Activated CD4-positive, alpha-beta memory T cell treated with anti-CD3 and anti-CD28 coated beads, Interleukin-2, amount 10 ng/mL, durations not matched to agents 7 days and 5 days (primary cell): ENCODE results near the gene TNNI3K. TPM values are rescaled to one million over a fixed set of nuclear protein-coding genes. Genes with fewer than 3 reads are reported as not detected.

Experiments used
- CTCF ChIA-PET: fragments of 350-600 bp; sonication (Branson Sonifier 250); formaldehyde crosslinking; loops from one replicate; lab custom pipeline; 2021; ENCODE audit warnings: antibody characterized with exemption, inconsistent platforms; lab: Charles Lee
- POLR2A ChIA-PET: fragments of 350-600 bp; sonication (Branson Sonifier 250); formaldehyde crosslinking; loops from one replicate; lab custom pipeline; 2021; ENCODE audit warnings: antibody characterized with exemption; lab: Charles Lee
- DNase-seq: peaks from one replicate; pipeline ENCODE4 v3.0.0-alpha.2; 2020
- H3K27ac Mint-ChIP-seq: one replicate; pipeline ENCODE4 v1.8.0; 2021; ENCODE audit warnings: mild to moderate bottlenecking, mixed read lengths
- H3K27me3 Mint-ChIP-seq: one replicate; pipeline ENCODE4 v1.8.0; 2021; ENCODE audit warnings: mixed read lengths
- H3K36me3 Mint-ChIP-seq: one replicate; pipeline ENCODE4 v1.8.0; 2021; ENCODE audit warnings: low read depth, mixed read lengths
- H3K4me1 Mint-ChIP-seq: one replicate; pipeline ENCODE4 v1.8.0; 2021; ENCODE audit warnings: mixed read lengths
- H3K4me3 Mint-ChIP-seq: one replicate; pipeline ENCODE4 v1.8.0; 2021; ENCODE audit warnings: mild to moderate bottlenecking, mixed read lengths
- H3K9me3 Mint-ChIP-seq: one replicate; pipeline ENCODE4 v1.8.0; 2021; ENCODE audit warnings: mixed read lengths
- total RNA-seq, 2 experiments: library from RNA; stranded (reverse); gene quantifications; one replicate each; pipeline ENCODE4 v1.2.3, GENCODE V29; 2021

Gene TNNI3K
- total RNA-seq, 2 experiments from 2014 or later, result 0.43 TPM; not detected in 1

DNA sequence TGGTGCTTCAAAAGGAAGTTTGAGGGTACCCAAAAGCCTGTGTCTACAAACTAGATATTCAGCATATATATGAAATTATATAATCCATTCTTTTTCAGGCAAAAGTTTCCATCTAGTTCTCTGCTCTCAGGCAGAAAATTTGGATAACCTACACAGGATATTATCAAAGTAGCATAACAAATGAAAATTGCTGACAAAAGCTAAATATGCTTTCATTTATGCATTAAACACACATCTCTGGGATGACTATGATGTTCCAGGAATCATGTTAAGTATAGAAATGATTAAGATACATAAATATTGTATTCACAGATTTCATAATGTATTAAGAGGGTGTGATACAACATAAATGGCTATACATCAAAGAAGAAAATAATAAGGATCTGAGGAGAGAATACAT lies 184.4 kb downstream of the TNNI3K start:
- Mint-ChIP-seq H3K9me3 (no peaks in the 10 kb centered on the region), H3K27me3 (no peaks in the 10 kb centered on the region), H3K27ac (no peak overlapping the region), H3K4me1 (no peaks in the 10 kb centered on the region), H3K36me3 (no peaks in the 10 kb centered on the region), H3K4me3 (no peak overlapping the region)
- no peak for DNase-seq
- ChIA-PET CTCF (no interaction called here), POLR2A (no interaction called here)

DNA sequence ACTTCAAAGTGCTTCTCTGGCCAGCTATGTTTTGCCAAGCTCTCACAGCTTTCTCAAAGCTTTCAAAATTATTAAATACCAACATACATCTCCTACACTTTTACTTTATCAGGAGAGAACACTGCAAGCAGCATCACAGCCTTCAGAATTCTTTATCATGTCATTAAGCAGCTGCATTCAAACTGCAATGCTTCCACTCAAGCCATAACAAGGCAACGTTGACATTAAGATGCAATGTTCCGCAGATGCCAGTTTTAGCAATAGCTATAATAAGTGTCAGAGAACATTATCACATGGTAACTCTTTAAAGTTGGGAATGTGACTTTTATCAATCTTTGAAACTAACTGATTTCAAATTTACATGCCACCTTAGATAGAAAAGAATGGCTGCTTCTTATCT lies 185.3 kb downstream of the TNNI3K start:
- Mint-ChIP-seq H3K36me3 (no peaks in the 10 kb centered on the region), H3K4me1 (no peaks in the 10 kb centered on the region), H3K9me3 (no peaks in the 10 kb centered on the region), H3K27me3 (no peaks in the 10 kb centered on the region), H3K27ac (no peak overlapping the region), H3K4me3 (no peak overlapping the region)
- ChIA-PET POLR2A (no interaction called here), CTCF (no interaction called here)
- DNase-seq, result no peak

GRCh38 chr1:74422421-74423292 lies 187.5 kb downstream of the TNNI3K start:
- H3K27me3 Mint-ChIP-seq, result no peaks in the 10 kb centered on the region
- H3K27ac Mint-ChIP-seq, result no peak overlapping the region
- ChIA-PET CTCF (no interaction called here), POLR2A (no interaction called here)
- no peaks in the 10 kb centered on the region for H3K4me1 Mint-ChIP-seq
- no peak overlapping the region for H3K4me3 Mint-ChIP-seq
- no peaks in the 10 kb centered on the region for H3K36me3 Mint-ChIP-seq
- no peak for DNase-seq
- no peaks in the 10 kb centered on the region for H3K9me3 Mint-ChIP-seq

DNA sequence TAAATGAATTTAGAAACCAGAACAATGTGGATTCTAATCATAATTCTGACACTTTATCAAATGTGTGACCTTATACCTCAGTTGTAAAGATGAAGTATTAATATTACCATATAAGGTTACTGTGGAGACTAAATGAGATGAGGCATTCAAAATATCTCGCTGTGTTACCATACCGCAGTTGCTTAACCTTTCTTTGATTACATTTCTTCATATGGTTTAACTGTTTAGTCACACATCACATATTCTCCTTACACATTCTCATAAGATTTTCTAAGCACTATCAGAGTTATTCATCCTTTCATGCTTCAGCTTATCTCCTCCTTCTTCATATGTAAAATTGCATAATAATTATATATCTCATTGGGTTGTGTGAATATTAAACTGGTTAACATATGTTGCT lies 188.3 kb downstream of the TNNI3K start:
- CTCF ChIA-PET, result no interaction called here
- DNase-seq, result no peak
- Mint-ChIP-seq H3K27ac (no peak overlapping the region), H3K9me3 (no peaks in the 10 kb centered on the region), H3K4me1 (no peaks in the 10 kb centered on the region), H3K27me3 (no peaks in the 10 kb centered on the region), H3K4me3 (no peak overlapping the region), H3K36me3 (no peaks in the 10 kb centered on the region)
- POLR2A ChIA-PET, result no interaction called here

- Mint-ChIP-seq H3K36me3 (no peaks in the 10 kb centered on the region), H3K27me3 (no peaks in the 10 kb centered on the region), H3K27ac (no peak overlapping the region), H3K4me3 (no peak overlapping the region), H3K9me3 (no peaks in the 10 kb centered on the region), H3K4me1 (no peaks in the 10 kb centered on the region)
- ChIA-PET POLR2A (no interaction called here), CTCF (interaction anchor here (0.6 to 0.8 kb wide), 2 partner anchors 308 to 603 kb away, joined by 3 read pairs; no protein-coding TSS in a partner anchor)
- DNase-seq, result no peak
Measured at GRCh38 chr1:74425676-74426075, 190.5 kb downstream of the TNNI3K start.

DNA sequence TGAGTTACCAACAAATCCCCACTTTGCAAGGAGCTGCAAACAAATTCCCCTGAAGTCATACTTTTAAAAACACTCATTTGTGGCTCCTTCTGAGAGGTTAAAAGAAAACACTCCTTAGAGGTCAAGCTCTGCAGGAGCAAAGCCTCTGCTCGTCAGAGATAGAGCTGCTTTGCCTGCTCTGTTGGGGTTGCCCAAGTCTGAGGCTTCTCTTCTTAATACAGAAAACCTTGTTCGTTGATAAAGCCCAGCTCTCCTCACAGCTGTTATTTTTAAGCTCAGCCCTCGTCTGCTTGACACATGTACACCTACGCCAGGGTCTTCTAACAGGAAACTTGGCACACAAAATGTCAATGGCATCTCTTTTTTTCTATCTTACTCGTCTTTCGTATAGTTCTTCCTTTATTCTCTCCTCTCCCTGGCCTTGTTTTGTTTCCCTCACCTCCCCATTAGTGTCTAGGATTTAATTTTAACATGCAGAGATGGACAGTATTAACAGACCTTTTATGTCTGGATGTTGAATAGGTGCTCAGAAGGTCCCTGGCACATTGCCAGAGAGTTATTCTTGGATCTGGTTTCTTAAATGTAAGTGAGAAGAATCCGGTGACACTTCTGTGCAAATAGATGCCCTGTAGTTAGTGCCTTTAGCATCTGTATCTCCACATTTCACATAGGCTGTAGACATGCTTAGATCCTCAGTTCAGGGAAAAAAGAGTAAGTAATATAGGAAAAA lies 191.2 kb downstream of the TNNI3K start:
- CTCF ChIA-PET, result interaction anchor here (0.8 kb wide), 1 partner anchor 307 kb away, joined by 3 read pairs; no protein-coding TSS in a partner anchor
- Mint-ChIP-seq H3K4me1 (no peaks in the 10 kb centered on the region), H3K27ac (no peak overlapping the region), H3K9me3 (no peaks in the 10 kb centered on the region), H3K4me3 (no peak overlapping the region), H3K36me3 (no peaks in the 10 kb centered on the region), H3K27me3 (no peaks in the 10 kb centered on the region)
- POLR2A ChIA-PET, result no interaction called here
- DNase-seq, result no peak

DNA sequence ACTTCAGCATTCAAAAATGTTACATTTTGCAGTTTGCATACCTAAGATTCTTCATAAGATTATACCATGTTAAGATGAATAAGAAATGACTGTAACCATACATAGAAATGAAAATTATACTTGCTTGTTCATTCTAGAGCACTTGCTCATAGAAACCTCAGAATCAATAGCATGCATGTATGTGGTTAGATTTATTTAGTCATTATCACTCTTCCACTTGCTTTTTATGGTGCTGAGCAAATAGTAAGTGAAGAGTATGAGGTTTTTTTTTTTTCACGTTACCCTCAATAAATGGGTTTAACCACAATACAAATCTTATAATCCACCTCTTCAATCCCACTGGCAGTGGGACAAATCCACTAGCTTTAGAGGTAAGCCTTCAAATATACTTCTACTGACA lies 192.5 kb downstream of the TNNI3K start:
- POLR2A ChIA-PET, result no interaction called here
- Mint-ChIP-seq H3K4me3 (no peak overlapping the region), H3K27ac (no peak overlapping the region), H3K27me3 (no peaks in the 10 kb centered on the region), H3K4me1 (no peaks in the 10 kb centered on the region), H3K9me3 (no peaks in the 10 kb centered on the region), H3K36me3 (no peaks in the 10 kb centered on the region)
- DNase-seq, result no peak
- CTCF ChIA-PET, result no interaction called here

DNA sequence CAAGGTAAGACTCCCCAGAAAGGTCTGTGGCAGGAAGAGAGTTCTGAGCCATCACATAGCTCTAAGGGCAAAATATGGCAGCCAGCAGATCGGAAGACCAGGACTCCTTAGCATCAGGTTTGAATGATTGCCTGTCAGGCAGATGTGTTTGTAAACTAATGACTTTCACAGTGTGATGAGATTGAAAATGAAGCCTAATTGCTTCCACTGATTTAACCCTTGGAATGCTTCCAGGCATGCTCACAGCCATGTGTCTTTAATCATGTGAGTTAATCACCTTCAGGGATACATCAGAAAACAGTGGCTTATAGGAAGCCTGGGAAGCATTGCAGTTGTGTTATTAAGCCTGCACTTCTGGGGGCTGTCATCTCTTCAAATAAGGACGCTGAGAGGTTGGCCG lies 194.4 kb downstream of the TNNI3K start:
- H3K27ac Mint-ChIP-seq, result no peak overlapping the region
- no peaks in the 10 kb centered on the region for H3K27me3 Mint-ChIP-seq
- no peaks in the 10 kb centered on the region for H3K36me3 Mint-ChIP-seq
- H3K4me3 Mint-ChIP-seq, result no peak overlapping the region
- no peaks in the 10 kb centered on the region for H3K9me3 Mint-ChIP-seq
- H3K4me1 Mint-ChIP-seq, result no peaks in the 10 kb centered on the region
- ChIA-PET POLR2A (no interaction called here), CTCF (no interaction called here)
- DNase-seq, result no peak

- POLR2A ChIA-PET, result no interaction called here
Measured at GRCh38 chr1:74430342-74430934, 195.3 kb downstream of the TNNI3K start.

GRCh38 chr1:74431531-74431930 lies 196.3 kb downstream of the TNNI3K start:
- CTCF ChIA-PET, result no interaction called here
- no peaks in the 10 kb centered on the region for H3K9me3 Mint-ChIP-seq
- no peak overlapping the region for H3K27ac Mint-ChIP-seq
- H3K4me3 Mint-ChIP-seq, result no peak overlapping the region
- no peaks in the 10 kb centered on the region for H3K4me1 Mint-ChIP-seq
- H3K27me3 Mint-ChIP-seq, result no peaks in the 10 kb centered on the region
- no peaks in the 10 kb centered on the region for H3K36me3 Mint-ChIP-seq
- POLR2A ChIA-PET, result no interaction called here
- DNase-seq, result no peak

More at GRCh38 chr1:74430342-74430934, 195.3 kb downstream of the TNNI3K start:
- Mint-ChIP-seq H3K36me3 (no peaks in the 10 kb centered on the region), H3K27me3 (no peaks in the 10 kb centered on the region), H3K27ac (no peak overlapping the region), H3K4me3 (no peak overlapping the region), H3K4me1 (no peaks in the 10 kb centered on the region), H3K9me3 (no peaks in the 10 kb centered on the region)
- no peak for DNase-seq
- CTCF ChIA-PET, result no interaction called here

GRCh38 chr1:74432325-74432724 lies 197.1 kb downstream of the TNNI3K start:
- Mint-ChIP-seq H3K4me3 (no peak overlapping the region), H3K36me3 (no peaks in the 10 kb centered on the region), H3K27ac (no peak overlapping the region), H3K27me3 (no peaks in the 10 kb centered on the region), H3K9me3 (no peaks in the 10 kb centered on the region), H3K4me1 (no peaks in the 10 kb centered on the region)
- POLR2A ChIA-PET, result no interaction called here
- no peak for DNase-seq
- CTCF ChIA-PET, result no interaction called here

GRCh38 chr1:74434321-74434720 lies 199.1 kb downstream of the TNNI3K start:
- ChIA-PET CTCF (no interaction called here), POLR2A (no interaction called here)
- H3K27ac Mint-ChIP-seq, result no peak overlapping the region
- H3K36me3 Mint-ChIP-seq, result no peaks in the 10 kb centered on the region
- H3K4me3 Mint-ChIP-seq, result no peak overlapping the region
- DNase-seq, result no peak
- no peaks in the 10 kb centered on the region for H3K27me3 Mint-ChIP-seq
- H3K9me3 Mint-ChIP-seq, result no peaks in the 10 kb centered on the region
- no peaks in the 10 kb centered on the region for H3K4me1 Mint-ChIP-seq

GRCh38 chr1:74436078-74436477 lies 200.9 kb downstream of the TNNI3K start:
- DNase-seq, result no peak
- Mint-ChIP-seq H3K4me3 (no peak overlapping the region), H3K36me3 (no peaks in the 10 kb centered on the region), H3K27ac (no peak overlapping the region), H3K4me1 (no peaks in the 10 kb centered on the region), H3K9me3 (no peaks in the 10 kb centered on the region), H3K27me3 (no peaks in the 10 kb centered on the region)
- CTCF ChIA-PET, result no interaction called here
- POLR2A ChIA-PET, result no interaction called here
